ENCODE results near the gene OXSR1.
"Not testable (repeated sequence)": the region's sequence is repeated elsewhere in the genome, so short reads cannot be mapped to it uniquely, and the experiment has no call there.

The OXSR1 gene

DNA sequence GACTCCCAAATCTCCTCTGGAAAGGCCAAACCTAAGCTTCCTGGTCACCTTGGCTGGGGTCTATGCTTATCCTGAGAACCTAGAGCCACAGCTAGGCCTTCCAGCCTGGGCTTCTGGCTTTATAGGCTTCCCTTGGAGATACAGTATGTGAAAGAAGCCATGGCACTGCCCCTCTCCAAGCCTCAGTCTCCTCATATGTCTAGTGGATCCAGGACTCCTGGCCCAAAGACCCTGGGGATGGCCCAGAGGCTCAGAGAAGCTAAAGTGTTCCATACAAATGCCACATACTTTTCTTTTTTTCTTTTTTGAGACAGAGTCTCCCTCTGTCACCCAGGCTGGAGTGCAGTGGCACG, 37.1 kb upstream of the OXSR1 start:
- DNase-seq: no peak

DNA sequence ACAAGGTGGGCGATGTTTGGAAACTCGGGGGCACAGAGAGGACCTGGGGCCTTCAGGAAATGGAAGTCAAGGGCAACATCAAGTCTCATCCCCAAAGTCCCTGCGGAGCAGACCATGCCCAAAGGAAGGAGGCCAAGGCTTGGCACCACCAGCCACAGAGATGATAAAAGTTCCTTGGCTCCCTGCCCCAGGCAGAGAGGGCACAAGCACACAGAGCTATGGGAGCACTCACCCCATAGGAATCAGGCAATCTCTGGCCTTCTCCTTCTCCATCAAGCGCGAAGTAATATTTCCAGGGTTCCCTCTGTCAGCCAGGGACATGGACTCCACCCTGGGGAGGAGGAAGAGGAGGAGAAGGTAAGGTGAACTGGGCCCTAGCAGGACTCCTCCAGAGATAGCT, 36.3 kb upstream of the OXSR1 start:
- no peak for DNase-seq

DNA sequence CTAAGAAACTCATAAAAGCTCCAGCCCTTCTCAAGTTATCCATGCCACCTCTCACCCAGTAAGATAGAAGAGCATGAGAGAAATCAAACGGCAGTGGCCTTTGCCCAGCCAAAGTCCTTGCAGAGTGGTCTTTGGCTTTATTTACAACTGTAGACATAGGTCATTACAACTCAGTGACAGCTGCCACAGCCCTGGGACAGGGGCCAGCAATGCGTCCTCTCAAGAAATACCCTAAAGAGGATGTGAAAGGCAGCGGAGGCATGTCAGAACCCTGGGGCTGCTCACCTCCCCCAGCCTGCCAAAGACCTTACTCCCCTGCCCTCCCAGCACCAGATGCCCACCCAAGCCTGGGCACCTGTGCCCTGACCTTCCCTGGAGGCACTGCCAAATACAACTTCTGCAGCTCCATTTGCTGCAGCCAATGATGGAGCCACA, 34.7 kb upstream of the OXSR1 start:
- no peak for DNase-seq

DNA sequence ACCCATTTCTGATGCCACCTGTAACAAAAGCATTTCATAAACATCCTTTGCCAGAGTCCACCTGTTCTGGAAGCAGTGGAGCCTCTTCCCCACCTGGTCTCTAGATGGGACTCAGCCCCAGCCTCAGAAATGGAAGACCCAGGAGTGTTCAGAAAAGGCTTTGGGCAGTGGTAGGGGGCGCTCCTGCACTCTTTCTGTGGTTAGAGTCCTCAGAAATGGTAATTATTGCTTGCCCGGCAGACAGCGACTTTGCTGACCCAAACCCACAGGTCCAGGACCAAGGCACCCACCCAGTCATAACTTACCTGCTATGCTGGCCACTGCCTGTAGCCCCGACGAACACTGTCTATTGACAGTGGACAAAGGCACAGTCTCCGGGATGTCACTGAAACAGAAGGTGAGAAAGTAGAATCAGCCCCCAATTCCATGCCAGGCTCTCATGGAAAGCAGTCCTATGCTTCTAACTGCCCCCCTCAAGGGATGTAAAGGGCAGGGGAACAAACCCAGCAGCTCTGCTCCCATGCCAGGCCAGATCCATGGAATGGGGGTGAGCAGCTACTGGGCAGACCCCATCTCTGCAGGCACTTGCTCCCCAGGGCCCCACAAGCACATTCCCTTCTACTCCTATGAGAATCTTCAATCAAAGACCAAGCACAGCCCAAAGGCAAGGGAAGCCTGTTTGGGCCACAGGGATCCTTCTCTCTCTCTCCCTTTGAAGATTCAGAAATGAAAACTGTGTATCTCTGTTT, 33.5 kb upstream of the OXSR1 start:
- DNase-seq: no peak

DNA sequence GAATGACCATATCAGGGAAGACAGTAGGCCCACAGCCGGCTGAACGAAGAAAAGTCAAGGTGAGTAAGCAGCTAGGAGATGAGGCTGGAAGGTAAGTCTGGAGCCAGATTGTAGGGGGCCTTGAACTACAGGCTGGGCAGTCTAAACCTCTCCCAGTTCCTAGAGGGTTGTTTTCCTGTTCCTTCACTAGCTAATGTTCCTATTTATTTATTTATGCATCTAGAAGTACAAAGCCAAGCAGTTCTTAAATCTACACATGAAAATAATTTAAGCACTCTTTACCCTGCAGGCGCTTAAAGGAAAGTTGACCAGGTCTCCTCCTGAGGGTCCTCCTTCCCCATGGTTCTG, 32.2 kb upstream of the OXSR1 start:
- no peak for DNase-seq

DNA sequence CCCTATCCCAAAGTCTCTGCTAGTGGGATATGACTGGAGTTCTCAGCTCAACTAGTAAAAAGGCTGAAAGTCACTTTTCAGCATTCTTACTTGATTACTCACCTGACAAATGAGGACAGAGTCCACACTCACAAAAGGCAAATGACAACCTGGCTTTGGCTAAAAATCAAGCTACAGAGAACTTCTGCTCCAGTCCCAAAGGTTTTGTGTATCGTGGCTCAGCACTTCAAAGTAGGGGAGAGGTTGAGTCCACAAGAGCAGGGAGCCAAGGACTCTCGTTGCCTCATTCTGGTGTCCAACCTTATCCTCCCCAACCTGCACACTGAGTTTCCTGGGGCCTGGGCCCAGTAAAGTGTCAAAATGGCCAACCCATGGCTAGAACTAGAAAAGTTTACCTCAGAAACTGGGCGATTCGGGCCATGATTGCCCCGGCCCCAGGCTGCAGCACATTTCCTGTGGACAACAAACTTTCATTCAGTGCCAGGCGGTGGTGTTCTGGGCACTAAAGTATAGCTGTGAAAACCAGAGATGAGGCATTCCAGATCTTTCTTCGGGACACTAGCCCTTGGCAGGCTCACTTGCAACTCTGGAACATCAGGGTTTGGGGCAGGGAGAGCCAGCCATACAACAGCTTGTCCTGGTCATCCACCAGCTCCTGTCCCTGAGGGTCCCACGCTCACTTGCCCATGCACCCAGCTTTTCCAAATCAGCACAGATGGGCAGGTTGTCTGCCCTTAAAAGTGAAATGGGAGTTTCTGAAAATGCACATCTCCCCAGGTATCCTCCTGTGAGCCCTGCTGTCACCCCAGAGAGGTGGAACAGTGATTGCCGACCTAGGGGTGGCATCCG, 31.6 kb upstream of the OXSR1 start:
- no peak for DNase-seq

DNA sequence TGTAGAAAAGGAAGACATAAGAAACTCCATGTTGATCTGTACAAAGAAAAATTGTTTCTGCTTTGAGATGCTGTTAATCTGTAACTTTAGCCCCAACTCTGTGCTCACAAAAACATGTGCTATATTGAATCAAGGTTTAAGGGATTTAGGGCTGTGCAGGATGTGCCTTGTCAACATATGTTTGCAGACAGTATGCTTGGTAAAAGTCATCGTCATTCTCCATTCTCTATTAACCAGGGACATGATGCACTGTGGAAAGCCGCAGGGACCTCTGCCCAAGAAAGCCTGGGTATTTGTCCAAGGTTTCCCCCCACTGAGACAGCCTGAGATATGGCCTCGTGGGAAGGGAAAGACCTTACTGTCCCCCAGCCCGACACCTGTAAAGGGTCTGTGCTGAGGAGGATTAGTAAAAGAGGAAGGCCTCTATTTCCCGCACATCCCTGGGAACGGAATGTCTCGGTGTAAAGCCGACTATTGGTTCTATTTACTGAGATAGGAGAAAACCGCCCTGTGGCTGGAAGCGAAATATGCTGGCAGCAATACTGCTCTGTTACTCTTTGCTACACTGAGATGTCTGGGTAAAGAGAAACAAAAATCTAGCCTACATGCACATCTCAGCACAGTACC, 30.7 kb upstream of the OXSR1 start:
- DNase-seq: not testable (repeated sequence)

DNA sequence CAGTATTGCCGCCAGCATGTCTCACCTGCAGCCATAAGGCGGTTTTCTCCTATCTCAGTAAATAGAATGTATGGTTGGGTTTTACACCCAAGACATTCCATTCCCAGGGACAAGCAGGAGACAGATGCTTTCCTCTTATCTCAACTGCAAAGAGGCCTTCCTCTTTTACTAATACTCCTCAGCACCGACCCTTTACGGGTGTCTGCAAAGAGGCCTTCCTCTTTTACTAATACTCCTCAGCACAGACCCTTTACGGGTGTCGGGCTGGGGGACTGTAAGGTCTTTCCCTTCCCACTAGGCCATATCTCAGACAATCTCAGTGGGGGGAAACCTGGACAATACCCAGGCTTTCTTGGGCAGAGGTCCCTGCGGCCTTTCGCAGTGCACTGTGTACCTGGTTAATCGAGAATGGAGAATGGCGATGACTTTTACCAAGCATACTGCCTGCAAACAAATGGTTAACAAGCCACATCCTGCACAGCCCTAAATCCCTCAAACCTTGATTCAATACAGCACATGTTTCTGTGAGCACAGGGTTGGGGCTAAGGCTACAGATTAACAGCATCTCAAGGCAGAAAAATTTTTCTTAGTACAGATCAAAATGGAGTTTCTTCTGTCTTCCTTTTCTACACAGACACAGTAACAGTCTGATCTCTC, 29.6 kb upstream of the OXSR1 start:
- not testable (repeated sequence) for DNase-seq

DNA sequence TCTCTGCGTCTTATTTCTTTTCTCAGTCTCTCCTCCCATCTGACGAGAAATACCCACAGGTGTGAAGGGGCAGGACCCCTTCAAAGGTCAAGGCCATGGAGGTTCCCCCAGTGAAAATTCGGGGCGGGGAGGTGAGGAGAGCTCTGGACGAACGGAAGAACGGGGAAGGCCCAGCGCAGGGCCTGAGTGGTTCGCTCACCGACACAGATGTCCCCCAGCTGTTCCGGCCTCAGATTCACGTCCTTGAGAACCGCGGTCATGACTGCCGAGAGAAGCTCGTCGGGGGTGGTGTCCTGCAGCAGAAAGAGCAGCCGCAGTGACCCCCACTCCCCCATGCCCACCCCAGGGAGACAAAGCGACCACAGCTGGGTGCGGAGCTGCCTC, 29.0 kb upstream of the OXSR1 start:
- DNase-seq: no peak

DNA sequence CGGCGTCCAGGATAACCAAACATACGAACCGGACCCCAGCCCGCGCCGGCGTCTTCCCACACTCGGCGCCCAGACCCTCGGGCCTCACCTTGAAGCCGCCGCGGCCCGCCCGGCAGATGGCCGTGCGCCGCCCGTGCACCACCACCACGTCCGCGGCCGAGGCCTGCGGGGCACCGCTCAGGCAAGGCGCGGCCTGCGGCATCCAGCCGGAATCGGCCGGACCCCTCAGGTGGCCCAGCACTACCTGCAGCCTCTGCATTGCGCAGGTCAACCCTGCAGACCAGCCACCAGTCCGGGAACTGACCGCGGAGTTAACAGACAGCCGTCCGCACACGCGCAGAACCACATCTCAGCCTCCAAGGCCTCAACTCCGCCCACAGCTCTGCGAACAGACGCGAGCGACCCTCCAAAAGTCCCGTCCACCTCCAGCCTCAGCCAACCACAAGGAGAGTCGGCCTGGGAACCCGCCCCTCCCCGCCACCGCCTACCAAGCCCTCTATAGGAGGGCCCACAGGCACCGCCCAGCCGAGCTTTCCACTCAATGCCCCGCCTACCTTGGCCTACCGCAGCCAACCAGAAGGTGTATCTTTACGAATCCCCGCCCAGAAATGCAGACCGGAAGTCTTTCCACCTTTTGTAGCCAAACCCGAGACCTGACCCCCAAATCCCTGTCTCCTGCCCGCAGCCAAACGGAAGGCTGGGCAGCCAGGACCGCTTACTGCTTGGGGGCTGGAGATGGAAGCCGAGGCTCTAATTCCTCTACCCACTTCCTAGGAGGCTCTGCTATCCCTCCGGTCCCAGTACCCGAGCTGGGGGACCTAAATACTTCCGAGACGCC, 28.3 kb upstream of the OXSR1 start, which contains the start of gene ACAA1:
Gene ACAA1, minus strand, starts transcription at position 351 of the 838 bp plus-strand sequence. Its CDS starts 92 bp downstream, at position 259.
- peak; percentile 91 for DNase-seq

DNA sequence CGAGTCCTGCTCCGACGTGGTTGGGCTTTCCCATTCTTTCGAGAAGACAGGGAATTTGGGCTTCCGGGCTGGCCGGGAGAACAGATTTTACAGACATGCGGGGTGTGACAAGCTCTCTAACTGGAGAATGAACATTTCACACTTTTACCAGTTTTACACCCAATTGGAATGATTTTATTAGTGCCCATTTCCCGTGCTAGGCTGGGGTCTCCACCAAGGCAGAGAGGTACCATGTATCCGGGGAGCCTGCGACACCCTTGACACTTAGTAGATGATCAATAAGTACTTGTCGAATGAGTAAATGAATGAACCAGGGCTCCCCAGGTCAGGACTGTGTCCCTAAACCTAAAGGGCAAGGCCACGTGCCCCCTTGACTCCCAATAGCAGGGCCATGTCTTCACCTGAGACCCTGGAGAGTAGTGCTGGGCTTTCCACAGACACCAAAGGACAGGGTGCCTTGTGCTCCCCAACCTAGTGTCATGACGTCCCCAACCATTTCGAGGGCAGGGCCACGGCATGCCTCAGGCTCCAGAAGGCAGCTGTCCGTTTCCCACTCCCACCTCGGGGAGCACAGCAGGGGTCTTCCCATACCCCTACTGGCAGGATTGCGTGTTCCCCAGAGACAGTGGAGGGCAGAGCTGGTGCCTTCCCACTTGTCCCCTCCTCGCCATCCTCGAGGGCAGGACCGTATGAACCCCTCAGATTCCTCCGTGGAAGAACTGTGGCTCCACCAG, 27.6 kb upstream of the OXSR1 start:
- no peak for DNase-seq

DNA sequence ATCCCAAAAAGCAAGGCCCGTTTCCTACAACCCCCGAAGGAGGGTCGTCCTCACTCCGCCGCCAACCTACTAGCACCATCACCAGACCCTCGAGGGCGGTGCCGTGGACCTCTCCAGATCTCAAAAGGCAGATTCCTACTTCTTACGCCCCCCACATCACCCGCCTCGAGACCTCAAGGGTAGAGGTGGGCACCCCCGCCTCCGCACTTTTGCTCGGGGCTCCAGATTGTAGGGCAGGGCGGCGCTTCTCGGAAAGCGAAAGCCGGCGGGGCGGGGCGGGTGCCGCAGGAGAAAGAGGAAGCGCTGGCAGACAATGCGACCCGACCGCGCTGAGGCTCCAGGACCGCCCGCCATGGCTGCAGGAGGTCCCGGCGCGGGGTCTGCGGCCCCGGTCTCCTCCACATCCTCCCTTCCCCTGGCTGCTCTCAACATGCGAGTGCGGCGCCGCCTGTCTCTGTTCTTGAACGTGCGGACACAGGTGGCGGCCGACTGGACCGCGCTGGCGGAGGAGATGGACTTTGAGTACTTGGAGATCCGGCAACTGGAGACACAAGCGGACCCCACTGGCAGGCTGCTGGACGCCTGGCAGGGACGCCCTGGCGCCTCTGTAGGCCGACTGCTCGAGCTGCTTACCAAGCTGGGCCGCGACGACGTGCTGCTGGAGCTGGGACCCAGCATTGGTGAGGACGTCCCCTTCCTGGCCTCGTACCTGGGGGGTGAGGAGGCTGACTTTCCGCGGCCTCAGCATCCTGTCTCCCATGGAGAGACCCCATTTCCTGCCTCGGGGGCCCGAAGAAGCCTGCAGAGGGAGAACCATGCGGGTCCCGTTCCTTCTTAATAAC, 26.8 kb upstream of the OXSR1 start, which contains the start of gene MYD88:
Gene MYD88, plus strand, starts transcription at position 313 of the 842 bp plus-strand sequence. Its CDS starts 40 bp downstream, at position 353.
- DNase-seq: peak; percentile 24

DNA sequence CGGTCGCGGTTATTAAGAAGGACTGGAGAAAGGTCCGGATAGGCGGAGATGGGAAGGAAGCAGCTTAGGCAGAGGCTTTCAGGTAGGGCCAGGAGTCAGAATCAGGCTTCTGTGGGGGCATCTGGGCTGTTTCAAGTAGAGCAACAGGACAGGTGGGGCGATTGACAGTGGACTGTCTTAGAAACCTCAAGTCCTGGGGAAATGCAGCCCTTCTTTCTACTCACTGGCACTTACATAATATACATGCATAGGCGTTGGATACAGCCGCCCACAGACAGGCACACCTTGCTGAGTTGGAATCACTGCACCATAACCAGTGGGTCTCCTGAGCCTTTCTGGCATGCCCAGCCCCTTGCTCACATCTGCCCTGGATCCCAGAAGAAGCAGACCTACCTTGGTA, 26.1 kb upstream of the OXSR1 start:
- DNase-seq: no peak

DNA sequence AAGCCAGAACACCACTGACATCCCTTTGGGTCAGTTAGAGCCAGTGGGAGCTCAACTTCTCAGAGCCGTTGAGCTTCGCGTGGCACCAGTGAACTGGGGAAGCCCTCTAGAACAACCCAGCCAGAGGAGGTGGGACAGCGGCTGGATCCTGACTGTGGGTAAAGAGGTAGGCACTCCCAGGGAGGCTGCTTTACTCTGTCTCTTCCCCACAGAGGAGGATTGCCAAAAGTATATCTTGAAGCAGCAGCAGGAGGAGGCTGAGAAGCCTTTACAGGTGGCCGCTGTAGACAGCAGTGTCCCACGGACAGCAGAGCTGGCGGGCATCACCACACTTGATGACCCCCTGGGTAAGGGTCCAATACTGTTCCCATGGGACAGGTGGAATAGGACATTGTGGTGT, 25.7 kb upstream of the OXSR1 start:
- DNase-seq: no peak

DNA sequence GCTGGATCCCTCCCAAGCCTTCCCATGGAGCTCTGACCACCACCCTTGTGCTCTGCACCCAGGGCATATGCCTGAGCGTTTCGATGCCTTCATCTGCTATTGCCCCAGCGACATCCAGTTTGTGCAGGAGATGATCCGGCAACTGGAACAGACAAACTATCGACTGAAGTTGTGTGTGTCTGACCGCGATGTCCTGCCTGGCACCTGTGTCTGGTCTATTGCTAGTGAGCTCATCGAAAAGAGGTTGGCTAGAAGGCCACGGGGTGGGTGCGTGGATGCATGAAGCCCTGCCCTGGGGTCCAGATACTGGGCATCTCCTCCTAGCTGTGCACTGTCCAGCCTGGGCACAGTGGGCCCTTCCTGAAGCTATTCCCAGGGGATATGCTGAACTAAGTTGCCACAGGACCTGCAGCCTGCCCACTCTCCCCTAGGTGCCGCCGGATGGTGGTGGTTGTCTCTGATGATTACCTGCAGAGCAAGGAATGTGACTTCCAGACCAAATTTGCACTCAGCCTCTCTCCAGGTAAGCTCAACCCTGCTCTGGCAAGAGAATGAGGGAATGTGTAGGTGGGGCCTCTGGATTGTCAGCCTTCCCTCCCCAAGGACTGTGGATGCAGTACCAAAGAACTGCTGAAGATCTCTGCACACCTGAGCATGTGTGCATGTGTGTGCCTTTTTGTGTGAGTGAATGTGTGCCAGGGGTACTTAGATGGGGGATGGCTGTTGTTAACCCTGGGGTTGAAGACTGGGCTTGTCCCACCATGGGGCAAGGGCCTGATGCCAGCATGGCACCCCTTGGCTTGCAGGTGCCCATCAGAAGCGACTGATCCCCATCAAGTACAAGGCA, 24.8 kb upstream of the OXSR1 start:
- no peak for DNase-seq

DNA sequence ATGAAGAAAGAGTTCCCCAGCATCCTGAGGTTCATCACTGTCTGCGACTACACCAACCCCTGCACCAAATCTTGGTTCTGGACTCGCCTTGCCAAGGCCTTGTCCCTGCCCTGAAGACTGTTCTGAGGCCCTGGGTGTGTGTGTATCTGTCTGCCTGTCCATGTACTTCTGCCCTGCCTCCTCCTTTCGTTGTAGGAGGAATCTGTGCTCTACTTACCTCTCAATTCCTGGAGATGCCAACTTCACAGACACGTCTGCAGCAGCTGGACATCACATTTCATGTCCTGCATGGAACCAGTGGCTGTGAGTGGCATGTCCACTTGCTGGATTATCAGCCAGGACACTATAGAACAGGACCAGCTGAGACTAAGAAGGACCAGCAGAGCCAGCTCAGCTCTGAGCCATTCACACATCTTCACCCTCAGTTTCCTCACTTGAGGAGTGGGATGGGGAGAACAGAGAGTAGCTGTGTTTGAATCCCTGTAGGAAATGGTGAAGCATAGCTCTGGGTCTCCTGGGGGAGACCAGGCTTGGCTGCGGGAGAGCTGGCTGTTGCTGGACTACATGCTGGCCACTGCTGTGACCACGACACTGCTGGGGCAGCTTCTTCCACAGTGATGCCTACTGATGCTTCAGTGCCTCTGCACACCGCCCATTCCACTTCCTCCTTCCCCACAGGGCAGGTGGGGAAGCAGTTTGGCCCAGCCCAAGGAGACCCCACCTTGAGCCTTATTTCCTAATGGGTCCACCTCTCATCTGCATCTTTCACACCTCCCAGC, 24.0 kb upstream of the OXSR1 start:
- DNase-seq: no peak

DNA sequence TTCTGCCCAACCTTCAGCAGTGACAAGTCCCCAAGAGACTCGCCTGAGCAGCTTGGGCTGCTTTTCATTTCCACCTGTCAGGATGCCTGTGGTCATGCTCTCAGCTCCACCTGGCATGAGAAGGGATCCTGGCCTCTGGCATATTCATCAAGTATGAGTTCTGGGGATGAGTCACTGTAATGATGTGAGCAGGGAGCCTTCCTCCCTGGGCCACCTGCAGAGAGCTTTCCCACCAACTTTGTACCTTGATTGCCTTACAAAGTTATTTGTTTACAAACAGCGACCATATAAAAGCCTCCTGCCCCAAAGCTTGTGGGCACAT, 23.4 kb upstream of the OXSR1 start:
- DNase-seq: no peak

DNA sequence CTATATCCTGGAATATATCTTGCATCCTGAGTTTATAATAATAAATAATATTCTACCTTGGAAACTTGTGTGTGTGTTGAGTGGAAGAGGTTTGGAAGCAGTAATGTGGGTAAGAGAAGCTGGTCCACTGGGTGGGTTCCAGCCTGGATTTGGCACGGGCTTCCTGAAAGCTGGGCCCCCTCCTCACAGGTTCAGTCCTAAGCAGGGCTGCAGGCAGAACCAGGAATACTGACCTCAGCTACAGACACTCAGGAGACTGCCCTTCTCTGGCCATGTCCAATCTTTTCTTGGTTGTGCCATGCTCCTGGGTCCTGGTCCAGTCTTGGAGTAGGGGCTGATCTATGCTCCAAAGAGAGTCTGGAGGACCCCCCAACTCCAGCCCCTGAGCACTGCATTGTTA, 22.4 kb upstream of the OXSR1 start:
- no peak for DNase-seq

DNA sequence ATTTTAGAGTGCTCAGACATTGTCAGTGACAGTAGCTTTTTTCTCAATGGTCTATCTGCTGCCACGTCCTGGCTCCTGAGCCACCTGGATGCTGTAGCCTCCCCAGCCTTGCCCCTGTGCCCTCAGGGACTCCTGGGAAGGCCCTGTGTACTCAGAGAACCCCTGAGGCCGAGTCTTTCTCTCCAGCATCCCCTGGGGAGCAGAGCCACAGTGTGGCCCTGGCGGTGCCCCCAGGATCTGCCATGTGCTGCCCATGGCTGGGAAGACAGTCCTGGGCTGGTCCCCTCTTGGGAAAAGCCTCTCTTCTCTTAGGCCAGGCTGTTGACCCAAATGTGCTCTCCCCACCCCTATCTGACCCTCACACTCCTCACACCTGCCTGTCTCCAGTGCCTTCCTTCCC, 21.8 kb upstream of the OXSR1 start:
- DNase-seq: no peak

Data from NCI-H748 treated with DMSO at 0.1 percent for 48 hours (cell line).